HPDE6-E6E7 (cell line): ENCODE data around the gene NUBP1.
"Not testable (repeated sequence)": the region's sequence is repeated elsewhere in the genome, so short reads cannot be mapped to it uniquely, and the experiment has no call there.

ENCODE experiments used
- DNase-seq: peaks from one replicate; pipeline ENCODE4 v3.0.0; 2011; ENCODE audit warnings: missing footprints; ENCODE audit errors: extremely low spot score

NUBP1 gene

GRCh38 chr16:10751291-10751697, 7.7 kb downstream of the NUBP1 start:
- no peak for DNase-seq

DNA sequence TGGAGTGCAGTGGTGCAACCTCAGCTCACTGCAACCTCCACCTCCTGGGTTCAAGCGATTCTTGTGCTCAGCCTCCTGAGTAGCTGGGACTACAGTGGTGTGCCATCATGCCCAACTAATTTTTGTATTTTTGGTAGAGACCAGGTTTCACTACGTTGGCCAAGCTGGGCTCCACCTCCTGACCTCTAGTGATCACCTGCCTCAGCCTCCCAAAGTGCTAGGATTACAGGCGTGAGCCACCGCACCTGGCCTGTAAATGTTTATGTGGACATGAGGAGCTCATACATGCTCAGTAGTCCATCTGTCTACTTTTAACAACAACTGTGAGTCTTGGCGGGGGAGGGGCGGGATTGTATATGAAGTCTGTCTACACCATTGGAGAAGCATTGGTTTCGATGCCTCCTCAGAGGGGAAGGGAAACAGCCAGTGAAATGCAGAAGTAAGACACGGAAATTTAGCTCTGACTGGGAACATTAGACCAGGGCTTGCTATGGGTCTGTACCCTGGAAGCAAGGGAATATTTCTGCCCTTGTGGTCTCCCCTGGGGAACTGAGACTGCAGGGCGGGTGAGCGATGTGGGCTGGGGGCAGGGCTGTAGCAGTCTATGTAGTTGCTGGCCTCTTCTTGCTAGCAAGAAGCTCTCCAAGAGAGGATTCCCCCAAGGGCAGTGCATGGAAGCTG, 9.3 kb downstream of the NUBP1 start:
- DNase-seq, result no peak

- DNase-seq, result no peak
Measured at GRCh38 chr16:10753670-10754069, 10.0 kb downstream of the NUBP1 start.

DNA sequence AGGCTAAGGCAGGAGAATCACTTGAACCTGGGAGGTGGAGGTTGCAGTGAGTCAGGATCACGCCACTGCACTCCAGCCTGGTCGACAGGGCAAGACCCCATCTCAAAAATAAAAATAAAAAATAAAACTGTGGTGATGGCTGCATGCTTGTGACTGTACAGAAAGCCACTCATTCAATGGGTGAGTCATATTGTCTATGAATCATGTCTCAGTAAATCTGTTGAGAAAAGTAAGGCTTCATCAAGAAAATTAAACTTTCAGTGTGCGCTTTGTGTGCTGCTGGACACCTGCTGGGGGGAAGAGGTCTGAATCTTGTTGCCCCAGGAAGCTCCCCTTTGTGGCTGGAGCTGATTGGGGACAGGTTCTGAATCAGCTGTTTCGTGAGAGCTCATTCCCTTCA, 11.3 kb downstream of the NUBP1 start:
- DNase-seq, result peak; percentile 27

- DNase-seq, result no peak
Measured at GRCh38 chr16:10756574-10756973, 12.9 kb downstream of the NUBP1 start.

GRCh38 chr16:10760858-10761257, 17.2 kb downstream of the NUBP1 start:
- DNase-seq, result no peak

GRCh38 chr16:10761373-10761772, 17.7 kb downstream of the NUBP1 start:
- DNase-seq, result no peak

DNA sequence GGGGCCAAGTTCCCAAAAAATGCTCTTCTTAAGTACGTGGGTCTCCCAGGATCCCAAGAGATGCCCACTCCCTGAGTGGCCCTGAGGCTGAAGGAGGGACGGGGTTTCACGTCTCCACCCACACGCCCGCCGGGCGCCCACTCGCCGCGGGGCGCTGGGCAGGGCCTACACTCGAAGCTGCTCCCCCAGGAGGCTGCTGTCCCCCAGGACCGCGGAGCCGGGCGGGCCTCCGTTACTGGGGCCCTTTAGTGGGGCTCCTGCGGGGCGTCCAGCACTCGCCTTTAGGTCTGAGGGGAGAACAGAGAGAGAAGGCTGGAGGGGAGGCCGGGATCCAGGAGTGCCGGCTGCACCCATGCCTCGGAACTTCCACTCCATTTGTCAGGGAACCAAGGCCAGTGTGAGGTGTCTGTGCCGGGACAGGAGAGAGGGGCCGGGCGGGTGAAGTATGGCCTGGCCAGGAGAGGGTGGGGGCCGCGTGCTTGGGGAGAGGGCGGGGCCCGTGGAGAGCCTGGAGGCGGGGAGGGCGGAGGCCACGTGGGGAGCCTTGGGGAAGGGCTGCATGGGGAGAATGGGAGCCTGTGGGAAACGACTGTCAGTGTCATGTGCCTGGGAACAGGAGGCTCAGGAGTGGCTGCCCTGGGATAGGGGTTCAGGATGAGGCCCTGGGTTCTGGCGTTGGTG, 18.8 kb downstream of the NUBP1 start:
- no peak for DNase-seq

DNA sequence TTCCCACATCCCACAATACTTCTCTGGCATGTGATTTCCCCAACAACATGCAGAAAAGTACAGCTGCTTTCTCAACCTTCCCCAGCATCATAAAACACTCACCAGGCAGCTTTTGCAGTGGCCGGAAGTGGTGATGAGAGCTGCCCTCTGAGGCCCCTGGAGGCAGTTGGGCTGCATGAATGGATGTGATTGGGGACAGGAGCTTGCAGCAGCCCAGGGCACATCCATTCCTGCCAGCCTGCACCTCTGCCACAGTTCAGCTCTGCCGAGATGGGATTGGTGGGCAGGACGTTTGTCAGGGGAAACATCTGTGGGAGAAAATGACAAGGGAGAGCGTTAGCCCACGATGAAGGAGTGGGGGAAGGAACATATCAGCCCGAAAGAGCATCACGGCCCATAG, 19.8 kb downstream of the NUBP1 start:
- DNase-seq, result no peak

- DNase-seq, result no peak
Measured at GRCh38 chr16:10765772-10766171, 22.1 kb downstream of the NUBP1 start.

DNA sequence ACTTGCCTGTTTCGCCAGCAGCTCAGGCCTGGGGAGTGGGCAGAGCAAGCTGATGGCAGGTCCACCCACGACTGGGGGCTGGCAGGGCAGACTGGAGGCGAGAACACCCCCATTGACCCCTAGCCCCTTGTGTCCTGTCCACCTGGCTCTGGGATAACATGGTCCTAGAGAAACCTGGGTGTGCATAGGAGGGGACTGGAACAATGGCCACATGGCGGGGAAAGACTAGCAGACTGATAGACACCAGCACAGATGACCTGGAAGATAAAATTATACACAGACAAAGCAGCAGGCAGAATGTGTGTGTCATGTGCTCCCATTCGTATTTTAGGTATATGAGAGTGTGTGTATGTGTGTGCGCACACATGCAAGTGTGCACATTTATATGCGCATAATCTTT, 23.5 kb downstream of the NUBP1 start:
- DNase-seq, result no peak

GRCh38 chr16:10769381-10769780, 25.7 kb downstream of the NUBP1 start:
- DNase-seq, result no peak

DNA sequence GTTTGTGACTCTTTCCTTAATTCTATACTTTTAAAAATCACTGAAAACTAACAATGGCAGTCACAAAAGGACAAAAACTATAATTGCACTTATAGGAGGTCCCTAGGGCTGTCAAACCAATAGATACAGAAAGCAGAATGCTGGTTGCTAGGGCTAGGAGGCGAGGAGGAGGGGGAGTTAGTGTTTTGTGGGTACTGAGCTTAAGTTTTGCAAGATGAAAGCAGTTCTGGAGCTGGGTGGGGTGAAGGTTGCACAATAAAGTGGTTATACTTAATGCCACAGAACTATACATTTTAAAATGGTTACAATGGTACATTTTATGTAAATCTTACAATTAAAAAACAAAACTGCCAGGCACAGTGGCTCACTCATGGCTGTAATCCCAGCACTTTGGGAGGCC, 27.3 kb downstream of the NUBP1 start:
- DNase-seq, result no peak

DNA sequence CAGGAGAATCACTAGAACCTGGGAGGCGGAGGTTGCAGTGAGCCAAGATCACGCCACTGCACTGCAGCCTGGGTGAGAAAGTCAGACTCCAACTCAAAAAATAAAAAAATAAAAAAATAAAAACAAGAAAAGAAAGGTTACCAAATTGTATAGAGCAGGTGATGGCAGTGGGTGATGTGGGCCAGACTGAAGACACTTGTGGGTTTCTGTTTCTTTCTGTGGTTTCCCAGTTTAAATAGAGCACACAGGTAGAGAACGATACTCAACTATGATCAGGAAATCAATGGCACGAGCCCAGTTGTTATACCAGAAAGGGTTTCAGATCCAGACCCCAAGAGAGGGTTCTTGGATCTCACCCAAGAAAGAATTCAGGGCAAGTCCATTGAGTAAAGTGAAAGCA, 32.6 kb downstream of the NUBP1 start:
- DNase-seq, result no peak

GRCh38 chr16:10776923-10777322, 33.3 kb downstream of the NUBP1 start:
- DNase-seq, result not testable (repeated sequence)

DNA sequence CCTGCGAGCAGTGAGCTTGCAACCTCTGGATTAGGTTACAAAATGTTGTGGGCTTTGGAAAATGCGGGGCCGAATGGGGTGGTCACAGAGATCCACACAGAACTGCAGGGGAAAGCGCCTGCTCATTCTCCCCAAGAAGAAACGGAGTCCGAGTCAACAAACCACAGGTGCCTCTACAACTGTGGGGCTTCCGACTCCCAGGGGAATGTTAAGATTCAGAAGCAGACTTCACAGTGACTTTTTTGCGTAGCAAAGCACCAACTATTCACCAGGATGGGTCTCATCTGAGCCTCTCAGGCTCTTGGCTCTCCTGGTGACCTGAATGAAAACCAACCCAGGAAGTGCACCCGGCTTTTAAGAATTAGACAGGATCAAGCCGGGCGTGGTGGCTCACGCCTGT, 33.7 kb downstream of the NUBP1 start:
- no peak for DNase-seq

- DNase-seq, result not testable (repeated sequence)
Measured at GRCh38 chr16:10779908-10780307, 36.3 kb downstream of the NUBP1 start.

GRCh38 chr16:10780628-10781027, 37.0 kb downstream of the NUBP1 start:
- no peak for DNase-seq

DNA sequence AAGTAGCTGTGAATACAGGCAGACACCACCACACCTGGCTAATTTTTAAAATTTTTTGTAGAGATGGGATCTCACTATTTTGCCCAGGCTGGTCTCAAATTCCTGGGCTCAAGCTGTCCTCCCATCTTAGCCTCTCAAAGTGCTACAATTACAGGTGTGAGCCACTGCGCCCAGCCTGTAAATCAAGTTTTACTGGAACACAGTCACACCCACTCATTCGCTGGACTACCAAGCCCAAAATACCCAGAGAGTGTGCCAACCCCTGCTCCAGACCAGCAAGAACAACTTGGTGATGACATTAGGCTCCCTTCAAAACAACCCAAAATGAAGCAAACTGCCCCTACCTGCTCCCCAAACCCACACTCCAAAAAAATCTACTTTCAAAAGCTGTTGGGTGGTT, 39.0 kb downstream of the NUBP1 start:
- DNase-seq, result no peak

DNA sequence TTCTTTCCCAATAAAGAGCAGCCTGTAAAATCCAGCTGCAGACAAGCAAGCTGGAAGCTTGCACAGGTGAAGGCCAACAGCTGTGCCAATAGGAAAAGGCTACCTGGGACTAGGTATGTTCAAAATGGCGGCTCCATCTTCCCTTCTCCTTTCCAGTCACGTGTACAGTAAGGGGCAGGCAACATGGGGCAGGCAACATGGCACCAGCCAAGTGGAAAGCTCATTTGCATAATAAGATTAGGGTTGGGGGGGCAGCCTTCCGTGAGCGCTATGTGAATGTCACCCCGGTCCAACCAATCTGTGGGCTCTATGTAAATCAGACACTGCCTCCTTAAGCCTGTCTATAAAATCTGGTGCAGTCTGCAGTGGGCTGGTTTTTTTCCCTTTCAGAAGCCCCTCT, 43.7 kb downstream of the NUBP1 start:
- no peak for DNase-seq

- not testable (repeated sequence) for DNase-seq
Measured at GRCh38 chr16:10788630-10789029, 45.0 kb downstream of the NUBP1 start.

DNA sequence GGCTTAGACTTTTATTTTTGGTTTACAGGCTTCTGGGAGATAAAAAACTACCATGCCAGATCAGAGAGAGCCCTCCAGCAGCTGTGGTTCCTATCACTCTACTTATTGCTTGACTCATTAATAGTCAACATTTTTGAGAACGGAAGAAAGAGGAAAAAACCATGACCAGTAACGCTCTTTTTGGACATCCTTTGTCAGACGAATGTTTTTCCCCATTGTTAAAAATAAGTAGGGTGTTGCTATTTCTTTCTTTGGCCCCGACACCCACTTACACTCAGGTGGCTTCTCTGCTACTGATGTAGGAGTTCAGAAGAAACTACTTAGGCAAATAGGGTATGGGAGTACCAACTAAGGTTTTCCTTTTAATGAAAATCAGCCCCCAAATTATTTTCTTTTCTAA, 47.4 kb downstream of the NUBP1 start:
- no peak for DNase-seq

DNA sequence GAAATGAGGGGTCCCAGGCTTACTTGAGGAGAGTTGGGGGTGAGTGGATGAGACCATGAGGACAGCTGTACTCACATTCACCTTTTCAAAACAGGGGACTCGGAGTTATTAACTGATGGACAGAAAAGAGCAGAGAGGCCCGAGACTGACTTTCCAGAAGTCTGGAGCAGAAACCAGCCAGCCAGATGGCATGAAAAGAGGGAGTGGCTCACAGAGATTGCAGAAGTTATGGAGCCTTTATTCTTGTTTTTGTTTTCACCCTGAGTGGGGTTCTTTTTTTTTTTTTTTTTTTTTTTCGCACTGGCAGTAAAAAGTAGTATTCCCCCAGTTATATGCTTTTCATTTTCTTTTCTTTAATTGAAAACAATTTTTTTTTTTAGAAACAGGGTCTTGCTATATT, 56.1 kb downstream of the NUBP1 start:
- DNase-seq, result no peak

DNA sequence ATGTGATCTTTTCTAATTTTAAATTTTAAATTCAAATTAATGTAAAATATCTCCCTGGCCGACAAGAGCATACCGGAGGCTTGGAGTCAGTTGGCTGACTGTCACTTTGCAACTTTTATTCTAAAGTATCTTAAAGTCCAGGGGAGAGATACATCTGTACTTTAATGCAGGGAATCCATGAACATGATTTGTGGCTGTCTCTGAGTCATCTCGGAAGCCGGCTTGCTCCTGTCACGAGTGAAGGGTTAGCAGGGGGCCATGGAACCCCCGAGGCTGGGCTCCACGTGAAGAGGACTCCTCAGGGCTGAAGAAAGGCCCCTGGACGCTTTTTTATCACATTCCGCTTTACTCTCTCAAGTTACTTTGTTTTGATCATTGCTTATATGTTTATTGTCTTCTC, 61.7 kb downstream of the NUBP1 start:
- no peak for DNase-seq
